Measurements from ENCODE around the gene HOXC4.
"Not testable (repeated sequence)": the region's sequence is repeated elsewhere in the genome, so short reads cannot be mapped to it uniquely, and the experiment has no call there.

The HOXC4 gene

DNA sequence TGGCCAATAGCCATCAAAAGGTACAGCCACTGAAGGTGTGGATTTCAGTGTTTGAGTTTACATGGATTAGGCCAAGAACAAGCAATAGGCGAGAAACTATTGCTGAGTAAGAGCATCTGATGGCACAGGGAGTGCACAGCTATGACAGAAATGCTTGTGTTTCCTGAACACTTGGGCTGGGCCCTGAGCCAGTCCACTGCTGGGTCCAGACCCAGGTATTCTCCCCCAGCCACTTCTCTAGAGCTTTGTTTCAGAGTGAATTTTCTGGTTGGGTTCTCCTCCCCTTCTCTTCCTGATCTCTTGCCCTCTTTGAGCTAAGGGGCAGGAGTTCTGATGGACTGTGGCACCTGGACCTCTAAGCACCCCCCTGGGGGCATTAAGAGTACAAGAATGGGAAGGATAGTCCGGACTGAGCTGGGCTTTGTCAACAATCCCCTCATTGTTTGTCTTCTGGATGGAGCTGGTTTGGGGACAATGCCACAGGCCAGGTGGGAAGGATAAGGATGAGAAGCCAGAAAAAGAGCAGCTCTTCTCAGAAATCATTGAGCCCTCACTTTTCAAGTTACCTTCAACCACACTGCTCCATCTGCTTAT is 12.4 kb upstream of the HOXC4 start:
- ATAC-seq, result no peak
- no peak overlapping the region for H3K4me3 Mint-ChIP-seq
- H3K27ac Mint-ChIP-seq, result no peak overlapping the region
- no peak for DNase-seq
- H3K9me3 Mint-ChIP-seq, result no peaks in the 10 kb centered on the region
- peaks cover 100% of the 10 kb centered on the region for H3K27me3 Mint-ChIP-seq
- peaks cover 13% of the 10 kb centered on the region for H3K4me1 Mint-ChIP-seq

DNA sequence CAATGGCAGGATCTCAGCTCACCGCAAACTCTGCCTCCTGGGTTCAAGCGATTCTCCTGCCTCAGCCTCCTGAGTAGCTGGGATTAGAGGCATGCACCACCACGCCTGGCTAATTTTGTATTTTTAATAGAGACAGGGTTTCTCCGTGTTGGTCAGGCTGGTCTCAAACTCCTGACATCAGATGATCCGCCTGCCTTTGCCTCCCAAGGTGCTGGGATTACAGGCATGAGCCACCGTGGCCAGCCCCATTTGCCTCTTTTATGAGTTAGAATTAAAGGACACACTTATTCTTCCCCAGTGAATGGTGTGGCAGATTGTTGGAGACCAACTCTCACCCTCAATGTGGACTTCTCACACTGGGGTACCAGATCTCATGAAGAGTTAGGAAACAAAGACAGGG is 11.6 kb upstream of the HOXC4 start:
- peaks cover 21% of the 10 kb centered on the region for H3K4me1 Mint-ChIP-seq
- not testable (repeated sequence) for H3K27ac Mint-ChIP-seq, ATAC-seq, H3K4me3 Mint-ChIP-seq, DNase-seq, H3K9me3 Mint-ChIP-seq
- peaks cover 100% of the 10 kb centered on the region for H3K27me3 Mint-ChIP-seq

DNA sequence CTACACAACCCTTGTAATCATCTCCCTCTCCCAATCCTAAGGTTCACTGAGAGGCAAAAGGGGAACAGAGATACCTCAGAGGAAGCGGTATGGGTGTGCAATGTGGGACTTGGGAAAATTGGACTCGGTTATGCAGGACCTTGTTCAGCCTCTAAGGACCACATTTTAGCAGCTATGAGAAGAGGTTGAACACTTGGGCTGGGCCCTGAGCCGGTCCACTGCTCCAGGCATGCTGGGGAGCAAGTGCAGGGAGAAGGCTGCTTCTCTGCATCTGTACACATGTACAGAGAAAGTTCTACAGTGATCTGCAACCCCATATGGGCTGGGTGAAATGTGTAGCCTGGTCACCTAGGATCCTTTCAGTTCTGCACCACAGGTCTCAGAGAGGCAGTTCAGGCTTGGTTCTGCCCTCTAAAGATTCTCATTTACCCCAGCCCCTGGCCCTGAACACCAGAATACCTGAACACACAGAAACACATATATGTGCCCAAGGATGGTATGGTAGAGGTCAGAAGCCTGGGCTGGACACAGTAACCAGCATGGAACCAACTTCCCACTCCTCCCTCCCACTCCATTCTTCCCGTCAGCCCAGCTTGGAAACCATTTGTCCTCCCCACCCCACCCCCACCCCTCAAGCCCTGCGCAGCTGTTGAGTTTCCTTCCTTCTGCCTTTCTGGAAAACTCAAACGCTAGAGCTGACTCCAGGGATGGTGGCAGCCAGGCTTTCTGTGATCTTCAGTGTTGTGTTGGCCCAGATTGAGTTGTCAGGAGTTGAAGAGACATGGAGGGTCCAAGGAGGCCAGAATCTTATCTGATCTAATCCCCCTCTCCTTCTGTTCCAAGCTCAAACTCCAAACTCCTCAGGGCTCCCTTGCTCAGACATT is 10.4 kb upstream of the HOXC4 start:
- Mint-ChIP-seq H3K4me3 (no peak overlapping the region), H3K27ac (peak overlapping the region in 1 of 2 donors; percentile 8), H3K27me3 (peaks cover 100% of the 10 kb centered on the region), H3K4me1 (peaks cover 31% of the 10 kb centered on the region), H3K9me3 (no peaks in the 10 kb centered on the region)
- ATAC-seq, result no peak
- no peak for DNase-seq

DNA sequence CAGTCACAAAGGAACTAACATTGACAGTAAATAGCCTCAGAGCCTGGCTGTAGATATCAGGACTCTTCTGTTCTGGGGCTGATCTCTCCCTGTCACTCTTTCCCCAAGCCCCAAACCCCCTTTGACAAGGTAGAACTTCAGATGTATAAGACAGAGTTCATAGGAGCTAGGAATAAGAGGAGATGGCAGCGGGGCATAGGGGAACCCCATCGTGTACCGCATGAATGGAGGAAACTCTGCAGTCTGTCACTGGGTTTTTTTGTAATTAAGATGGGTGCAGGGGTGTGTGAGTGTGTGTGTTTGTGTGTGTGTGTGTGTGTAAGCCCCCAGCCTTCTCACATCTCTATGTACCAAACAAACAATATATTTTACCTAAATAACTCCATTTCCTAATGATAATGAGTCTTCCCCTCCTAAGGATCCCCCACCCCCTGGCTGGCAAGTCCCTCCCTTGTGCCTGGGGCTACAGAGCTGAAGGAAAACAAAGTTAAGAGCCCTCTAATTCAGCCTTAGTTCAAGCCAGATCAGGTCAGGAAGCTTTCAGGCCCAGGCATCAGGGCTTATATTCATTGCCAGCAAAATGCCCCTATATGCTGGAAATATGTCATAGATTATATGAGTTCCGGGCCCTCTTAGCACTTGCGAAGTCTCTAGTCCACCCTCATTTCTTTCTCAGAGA is 9.1 kb upstream of the HOXC4 start:
- no peaks in the 10 kb centered on the region for H3K9me3 Mint-ChIP-seq
- H3K4me1 Mint-ChIP-seq, result peaks cover 31% of the 10 kb centered on the region
- DNase-seq, result no peak
- H3K4me3 Mint-ChIP-seq, result no peak overlapping the region
- H3K27me3 Mint-ChIP-seq, result peaks cover 100% of the 10 kb centered on the region
- ATAC-seq, result no peak
- no peak overlapping the region for H3K27ac Mint-ChIP-seq

DNA sequence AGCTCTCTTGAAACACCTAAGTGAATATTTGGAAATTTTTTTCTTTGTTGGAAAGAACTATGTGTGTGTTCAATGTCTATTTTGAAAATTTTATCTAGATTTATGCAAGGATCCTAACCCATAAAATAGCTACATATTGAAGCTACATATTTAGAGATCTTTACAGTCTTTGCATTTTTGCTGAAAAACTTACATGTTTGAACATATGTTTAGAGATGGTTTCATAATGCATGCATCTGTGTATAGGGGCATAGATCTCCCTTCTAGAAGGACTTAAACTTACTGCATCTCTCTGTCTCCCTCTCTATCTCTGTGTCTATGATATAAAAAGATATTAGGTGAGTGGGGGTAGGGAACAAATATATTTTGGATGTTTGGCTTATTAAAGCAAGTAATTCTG is 8.2 kb upstream of the HOXC4 start:
- Mint-ChIP-seq H3K4me1 (peaks cover 39% of the 10 kb centered on the region), H3K9me3 (no peaks in the 10 kb centered on the region), H3K27ac (no peak overlapping the region), H3K4me3 (no peak overlapping the region), H3K27me3 (peaks cover 100% of the 10 kb centered on the region)
- DNase-seq (no peak), ATAC-seq (no peak)

DNA sequence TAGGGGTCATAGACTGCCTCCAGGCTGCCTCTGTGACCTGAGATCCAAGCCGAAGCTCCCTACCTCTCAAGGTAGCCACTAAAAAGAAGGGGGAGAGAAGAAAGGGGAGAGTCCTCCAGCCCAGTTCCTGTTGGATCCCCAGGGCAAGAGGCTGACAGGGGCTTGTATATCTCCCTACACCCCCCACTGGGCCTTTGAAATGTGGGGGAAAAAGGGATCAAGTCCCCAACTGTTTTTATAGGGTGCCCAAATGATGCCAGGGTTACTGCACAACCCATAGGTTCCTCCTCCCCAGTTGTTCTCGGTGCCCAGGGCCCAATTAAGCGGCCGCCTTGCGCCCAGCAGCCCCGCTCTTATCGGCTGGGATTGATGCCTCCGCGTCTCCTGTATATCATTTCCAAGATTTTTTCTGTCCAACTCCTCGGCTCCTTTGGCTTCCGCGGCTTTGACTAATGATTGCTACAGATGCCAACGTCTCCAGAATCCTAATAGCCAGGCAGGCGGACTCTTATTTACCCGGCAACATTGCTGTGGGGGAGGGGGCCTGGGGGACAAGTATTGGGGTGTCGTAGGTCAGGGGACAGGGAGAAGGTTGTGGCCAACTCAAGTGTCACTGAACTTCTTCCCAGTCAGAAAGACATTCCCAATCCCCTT is 7.6 kb upstream of the HOXC4 start:
- Mint-ChIP-seq H3K4me1 (peaks cover 45% of the 10 kb centered on the region), H3K27me3 (peaks cover 100% of the 10 kb centered on the region), H3K4me3 (no peak overlapping the region), H3K27ac (no peak overlapping the region), H3K9me3 (no peaks in the 10 kb centered on the region)
- ATAC-seq (no peak), DNase-seq (no peak)

DNA sequence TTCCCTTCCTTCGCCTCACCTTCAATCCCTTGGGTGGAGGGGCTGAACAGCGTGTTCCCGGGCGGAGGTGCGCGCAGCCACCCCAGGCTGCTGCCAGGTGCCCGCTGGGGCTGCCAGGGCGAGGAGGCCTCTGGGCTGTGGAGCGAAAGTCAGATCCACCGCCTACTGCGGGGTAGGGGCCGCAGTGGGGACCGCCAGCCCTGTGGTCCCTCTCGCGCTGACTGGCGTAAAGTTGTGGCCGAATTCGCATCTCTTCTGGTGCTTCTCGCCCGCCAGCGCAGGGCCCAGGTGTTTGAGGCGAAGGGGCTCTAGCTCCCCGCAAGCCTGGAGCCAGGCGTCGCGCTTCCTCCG is 6.9 kb upstream of the HOXC4 start:
- peak; percentile 35 for ATAC-seq

DNA sequence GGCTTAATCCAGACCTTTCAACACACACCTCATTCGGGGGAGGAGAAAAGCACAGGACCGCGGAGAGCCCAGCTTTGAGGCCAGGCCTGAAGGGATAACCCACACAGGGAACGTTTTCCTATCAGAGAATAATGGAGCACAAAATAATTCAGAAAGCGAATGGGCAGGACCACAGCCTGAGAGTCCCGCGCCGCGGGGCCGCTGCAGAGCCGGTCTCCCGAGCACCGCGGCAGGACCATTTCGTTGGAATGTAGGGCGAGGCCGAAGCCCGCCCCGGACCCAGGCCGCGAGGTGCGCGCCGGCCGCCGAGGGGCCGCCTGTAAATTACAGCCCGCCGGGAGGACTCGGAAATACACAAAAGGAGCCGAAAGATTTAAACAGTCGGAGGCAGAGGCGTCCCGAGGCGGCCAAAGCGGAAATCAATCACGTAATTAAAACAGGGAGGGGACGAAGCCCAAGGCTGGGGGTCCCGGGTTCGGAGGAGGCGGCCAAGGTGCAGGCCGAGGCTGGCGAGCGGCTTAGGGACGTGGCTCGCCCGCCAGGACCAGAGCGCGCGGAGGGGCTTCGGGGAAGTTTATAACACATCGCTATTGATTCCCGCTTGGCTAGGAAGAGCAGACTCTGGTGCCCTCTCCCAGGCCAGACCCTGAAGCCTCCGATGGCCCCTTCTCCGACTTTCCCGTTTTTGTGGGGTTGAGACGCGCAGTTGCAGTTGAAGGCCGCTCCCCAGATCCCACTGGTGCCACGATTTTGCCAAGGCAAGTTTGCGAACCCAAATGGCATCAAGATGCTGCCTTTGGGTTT is 6.3 kb upstream of the HOXC4 start:
- Mint-ChIP-seq H3K9me3 (no peaks in the 10 kb centered on the region), H3K4me1 (peaks cover 59% of the 10 kb centered on the region), H3K27ac (no peak overlapping the region), H3K27me3 (peaks cover 100% of the 10 kb centered on the region), H3K4me3 (peak overlapping the region; percentile 69 to 70)
- ATAC-seq (no peak), DNase-seq (no peak)

More for the DNA sequence above, 6.9 kb upstream of the HOXC4 start:
- H3K4me3 Mint-ChIP-seq, result peak overlapping the region; percentile 69 to 70
- no peak overlapping the region for H3K27ac Mint-ChIP-seq
- H3K27me3 Mint-ChIP-seq, result peaks cover 100% of the 10 kb centered on the region
- peaks cover 53% of the 10 kb centered on the region for H3K4me1 Mint-ChIP-seq
- H3K9me3 Mint-ChIP-seq, result no peaks in the 10 kb centered on the region
- DNase-seq, result no peak

DNA sequence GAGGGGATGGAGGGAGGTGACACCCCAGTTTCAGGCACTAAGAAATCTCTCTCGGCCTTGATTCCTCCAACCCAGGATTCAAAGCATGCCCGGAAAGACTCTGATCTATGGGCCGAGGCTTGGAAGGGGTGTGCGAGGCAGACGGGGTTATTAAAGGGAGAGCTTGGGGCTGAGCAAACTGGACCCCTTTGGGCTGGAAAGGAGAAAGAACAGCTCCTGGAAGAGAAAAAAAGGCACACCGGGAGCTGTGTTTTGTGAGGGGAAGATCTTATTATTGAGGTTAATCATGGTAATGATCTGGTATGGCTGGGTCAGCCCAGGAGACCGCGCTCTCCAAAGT is 5.7 kb upstream of the HOXC4 start:
- Mint-ChIP-seq H3K4me3 (peak overlapping the region in 1 of 2 donors; percentile 70), H3K4me1 (peaks cover 64% of the 10 kb centered on the region), H3K9me3 (no peaks in the 10 kb centered on the region), H3K27ac (no peak overlapping the region), H3K27me3 (peaks cover 100% of the 10 kb centered on the region)
- DNase-seq (no peak), ATAC-seq (no peak)

DNA sequence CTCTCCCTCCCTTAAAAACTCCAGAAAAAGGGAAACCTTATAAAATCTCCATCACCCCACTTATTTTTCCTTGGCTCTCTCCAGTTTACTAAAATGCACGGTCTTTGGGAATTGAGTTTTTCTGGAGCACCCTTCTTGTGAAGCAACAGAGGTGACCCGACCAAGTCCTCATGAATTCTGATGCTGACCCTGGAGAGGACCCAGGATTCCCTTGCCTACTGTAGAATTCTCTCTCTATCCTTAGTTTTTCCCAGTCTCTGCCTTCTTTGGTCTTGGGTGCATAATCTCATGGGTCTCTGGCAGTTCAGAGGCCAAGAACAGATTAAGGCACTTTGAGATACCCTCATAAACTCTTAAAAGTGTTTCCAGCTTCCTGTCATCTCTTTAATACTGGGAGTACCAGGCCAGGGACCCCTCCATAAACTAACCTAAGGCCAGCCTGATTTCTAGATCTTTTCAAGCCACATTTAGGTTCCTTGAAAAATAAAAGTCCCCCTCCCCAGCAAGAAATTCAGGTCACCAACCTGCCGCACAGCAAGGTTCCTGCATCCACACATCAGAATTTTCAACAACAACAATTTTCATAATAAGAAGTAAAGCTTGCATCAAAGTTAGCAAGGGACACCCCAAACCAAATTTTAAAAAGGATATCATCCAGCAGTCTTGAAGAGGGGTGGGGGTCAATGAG is 5.1 kb upstream of the HOXC4 start:
- DNase-seq (no peak), ATAC-seq (no peak)
- peaks cover 99% of the 10 kb centered on the region for H3K27me3 Mint-ChIP-seq
- peaks cover 68% of the 10 kb centered on the region for H3K4me1 Mint-ChIP-seq
- no peak overlapping the region for H3K4me3 Mint-ChIP-seq
- H3K27ac Mint-ChIP-seq, result no peak overlapping the region
- no peaks in the 10 kb centered on the region for H3K9me3 Mint-ChIP-seq

DNA sequence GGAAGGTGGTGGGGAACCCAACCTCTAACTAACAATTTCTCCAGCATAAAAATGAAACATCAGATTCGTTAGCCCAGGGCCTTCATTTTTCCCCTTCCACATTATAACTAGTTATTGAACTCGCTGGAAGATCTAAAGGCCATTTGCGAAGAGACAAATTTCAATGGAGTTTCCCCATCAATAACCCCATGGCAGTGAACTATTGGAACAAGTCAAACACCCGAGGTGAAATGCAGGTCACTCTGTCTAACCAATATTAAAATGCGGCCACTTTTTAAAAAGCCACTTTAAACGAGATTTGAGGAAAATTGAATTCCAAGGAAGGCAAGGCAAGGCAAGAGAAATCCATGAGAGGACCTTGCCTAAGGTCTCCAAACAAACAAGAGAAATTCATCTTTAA is 4.5 kb upstream of the HOXC4 start:
- H3K27ac Mint-ChIP-seq, result no peak overlapping the region
- DNase-seq, result no peak
- ATAC-seq, result no peak
- H3K4me1 Mint-ChIP-seq, result peaks cover 67% of the 10 kb centered on the region
- no peaks in the 10 kb centered on the region for H3K9me3 Mint-ChIP-seq
- no peak overlapping the region for H3K4me3 Mint-ChIP-seq
- H3K27me3 Mint-ChIP-seq, result peaks cover 99% of the 10 kb centered on the region

DNA sequence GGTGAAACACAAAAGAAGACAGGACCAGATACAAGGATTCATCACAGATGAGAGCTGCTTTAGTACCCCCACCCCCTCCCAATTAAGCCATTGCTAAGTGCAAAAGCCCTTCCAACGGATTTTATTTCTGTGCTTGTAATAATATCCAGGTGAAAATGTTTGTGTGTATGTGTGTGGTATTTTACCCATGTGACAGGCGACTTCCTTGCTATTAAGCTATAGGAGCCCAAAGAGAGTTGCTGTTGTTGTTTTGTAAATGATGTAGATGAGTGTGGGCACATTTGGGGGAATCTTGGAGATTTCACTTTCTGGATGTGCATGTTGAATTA is 3.2 kb upstream of the HOXC4 start:
- Mint-ChIP-seq H3K27me3 (peaks cover 99% of the 10 kb centered on the region), H3K9me3 (no peaks in the 10 kb centered on the region), H3K27ac (no peak overlapping the region), H3K4me1 (peaks cover 68% of the 10 kb centered on the region), H3K4me3 (peak overlapping the region; percentile 27 to 56)
- ATAC-seq (no peak), DNase-seq (no peak)

DNA sequence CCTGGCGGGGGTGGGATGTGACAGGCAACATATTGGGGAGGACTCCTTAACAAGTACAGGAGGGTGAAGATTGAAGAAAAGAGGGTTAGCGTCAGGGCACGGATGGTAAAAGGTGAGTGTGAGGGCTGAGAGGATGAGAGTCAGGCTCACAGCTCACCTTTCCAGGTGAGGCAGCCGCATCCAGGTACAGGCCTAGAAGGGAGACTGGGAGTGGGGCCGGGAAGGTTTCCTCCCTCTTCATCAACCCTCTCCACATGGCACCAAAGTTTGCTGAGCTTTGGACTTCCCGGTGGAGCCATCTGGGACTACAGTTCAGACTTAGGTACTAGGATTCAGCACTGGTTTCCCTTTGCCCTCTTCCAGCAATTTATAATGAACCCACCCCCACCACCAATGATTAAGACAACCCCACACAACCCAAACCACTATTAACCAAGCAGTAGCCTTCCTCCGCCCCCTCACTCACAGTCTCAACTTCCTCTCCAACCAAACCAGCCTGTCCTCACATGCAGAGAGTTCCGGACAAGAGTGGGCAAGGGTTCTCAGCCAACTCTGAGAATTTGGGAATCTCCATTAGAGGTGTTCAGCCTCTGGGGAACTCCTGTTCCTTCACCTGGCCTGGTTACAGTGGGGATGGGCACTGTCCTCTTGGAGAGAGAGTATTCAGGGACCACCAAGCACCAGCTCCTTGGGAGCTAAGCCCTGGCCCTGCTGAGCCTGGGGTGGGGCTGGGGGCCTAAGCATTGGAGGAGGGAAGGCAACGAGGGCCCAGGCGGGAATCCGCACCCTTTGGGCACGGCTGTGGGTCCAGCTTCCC is 2.4 kb upstream of the HOXC4 start:
- Mint-ChIP-seq H3K4me1 (peaks cover 68% of the 10 kb centered on the region), H3K27me3 (peaks cover 99% of the 10 kb centered on the region), H3K9me3 (no peaks in the 10 kb centered on the region), H3K4me3 (no peak overlapping the region), H3K27ac (no peak overlapping the region)
- no peak for DNase-seq
- ATAC-seq, result no peak

DNA sequence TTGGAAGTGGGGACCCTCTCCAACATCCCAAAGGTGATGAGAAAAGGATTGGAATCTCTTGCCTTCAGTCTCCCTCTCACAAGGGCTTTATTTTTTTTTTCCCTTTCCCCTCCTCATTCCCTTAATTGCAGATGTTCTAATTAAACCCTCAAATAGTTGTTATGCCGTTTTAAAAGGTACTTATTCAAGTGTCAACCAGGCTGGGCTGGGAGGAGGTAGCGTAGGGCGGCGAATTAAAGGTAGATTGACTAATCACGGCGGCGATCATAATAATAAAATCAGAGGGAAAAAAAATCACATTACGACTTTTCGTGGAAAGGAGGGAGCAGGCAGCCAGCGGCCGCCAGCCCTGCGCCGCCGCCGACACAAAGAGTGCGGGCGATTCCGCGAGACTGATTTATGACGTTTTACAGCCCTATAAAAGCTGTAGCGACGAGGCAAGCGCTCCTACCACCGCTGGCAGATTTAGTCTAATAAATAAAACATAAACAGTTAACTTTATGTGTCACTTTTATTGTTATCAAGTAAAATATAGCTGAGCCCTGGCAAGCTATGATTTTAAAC is 1.7 kb upstream of the HOXC4 start:
- no peak for DNase-seq
- Mint-ChIP-seq H3K4me3 (peak overlapping the region; percentile 27 to 85), H3K4me1 (peaks cover 61% of the 10 kb centered on the region), H3K27ac (no peak overlapping the region), H3K9me3 (no peaks in the 10 kb centered on the region), H3K27me3 (peaks cover 99% of the 10 kb centered on the region)
- no peak for ATAC-seq
